Middle frontal gyrus (tissue), 1 donor: ENCODE results near the gene BEND4.
"Not testable (repeated sequence)": the region's sequence is repeated elsewhere in the genome, so short reads cannot be mapped to it uniquely, and the experiment has no call there.

Source experiments
- DNase-seq: peaks from one replicate; pipeline ENCODE4 v3.0.0-alpha.2; 2015; ENCODE audit warnings: low spot score; ENCODE audit errors: extremely low spot score

BEND4 gene

GRCh38 chr4:42152507-42153504 is at the start of gene BEND4:
Gene BEND4, minus strand, starts transcription at chr4:42152655. Its CDS starts 512 bp downstream, at chr4:42152143.
- DNase-seq: no peak

GRCh38 chr4:42197341-42197740 is 44.9 kb upstream of the BEND4 start:
- DNase-seq: no peak

- no peak for DNase-seq
These were observed 20.5 kb upstream of the BEND4 start for GRCh38 chr4:42172921-42173320.

- no peak for DNase-seq
These were observed 19.8 kb upstream of the BEND4 start for GRCh38 chr4:42172128-42172790.

GRCh38 chr4:42167709-42168108 is 15.3 kb upstream of the BEND4 start:
- no peak for DNase-seq

- DNase-seq: not testable (repeated sequence)
These were observed 13.7 kb upstream of the BEND4 start for GRCh38 chr4:42166186-42166585.

- DNase-seq: no peak
These were observed 7.0 kb upstream of the BEND4 start for GRCh38 chr4:42159271-42160001.

GRCh38 chr4:42151568-42152506 is 618 bp downstream of the BEND4 start:
- no peak for DNase-seq

GRCh38 chr4:42150653-42151567 is 1.5 kb downstream of the BEND4 start:
- no peak for DNase-seq

- DNase-seq: no peak
These were observed 3.5 kb downstream of the BEND4 start for GRCh38 chr4:42149004-42149403.

GRCh38 chr4:42148425-42148824 is 4.0 kb downstream of the BEND4 start:
- DNase-seq: no peak

- DNase-seq: no peak
These were observed 8.4 kb downstream of the BEND4 start for GRCh38 chr4:42144028-42144427.

GRCh38 chr4:42142591-42142990 is 9.9 kb downstream of the BEND4 start:
- no peak for DNase-seq

GRCh38 chr4:42136371-42136770 is 16.1 kb downstream of the BEND4 start:
- no peak for DNase-seq

GRCh38 chr4:42133006-42133405 is 19.4 kb downstream of the BEND4 start:
- no peak for DNase-seq

GRCh38 chr4:42132099-42132498 is 20.4 kb downstream of the BEND4 start:
- DNase-seq: no peak

- DNase-seq: no peak
These were observed 29.3 kb downstream of the BEND4 start for GRCh38 chr4:42123071-42123644.

GRCh38 chr4:42122237-42122636 is 30.2 kb downstream of the BEND4 start:
- no peak for DNase-seq

GRCh38 chr4:42119886-42120285 is 32.6 kb downstream of the BEND4 start:
- no peak for DNase-seq
